HuH-7.5 (cell line): ENCODE measurements around the gene ANGPTL7.

Experiments used
- DNase-seq: peaks from one replicate; pipeline ENCODE4 v3.0.0; 2011; ENCODE audit warnings: low spot score

ANGPTL7 gene

DNA sequence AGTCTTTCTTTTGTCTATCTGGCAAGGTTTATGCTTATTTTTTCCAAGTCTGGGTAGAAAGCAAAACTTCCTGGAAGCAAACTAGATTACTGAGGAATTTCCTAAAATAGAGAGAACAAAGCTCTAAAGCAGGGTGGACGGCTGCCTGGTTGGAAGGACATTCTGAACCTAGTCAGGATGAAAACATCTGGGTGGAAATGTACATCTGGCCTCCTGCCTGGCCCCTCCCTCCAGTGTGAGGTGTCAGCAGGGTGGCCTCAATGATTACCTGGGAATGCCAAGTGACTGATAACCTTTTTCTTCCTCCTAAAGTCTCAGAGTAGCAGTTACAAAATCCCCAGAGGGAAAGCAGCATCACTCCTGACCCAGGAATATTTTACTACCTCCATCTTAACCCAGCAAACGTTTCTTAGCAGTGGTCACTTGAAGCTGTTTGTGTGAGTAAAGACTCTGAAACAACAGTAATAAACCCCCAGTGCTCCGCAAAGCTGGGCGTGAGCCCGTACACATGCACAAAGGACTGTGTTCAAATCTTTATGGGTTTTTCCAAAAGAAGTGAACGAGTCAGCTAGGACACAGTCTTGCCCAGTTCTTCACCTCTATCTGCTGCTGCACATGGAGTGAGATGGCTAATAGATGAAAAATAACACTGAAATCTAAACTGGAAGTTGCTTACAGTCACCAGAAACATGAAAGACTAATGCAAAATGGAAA is 18.9 kb downstream of the ANGPTL7 start:
- no peak for DNase-seq

DNA sequence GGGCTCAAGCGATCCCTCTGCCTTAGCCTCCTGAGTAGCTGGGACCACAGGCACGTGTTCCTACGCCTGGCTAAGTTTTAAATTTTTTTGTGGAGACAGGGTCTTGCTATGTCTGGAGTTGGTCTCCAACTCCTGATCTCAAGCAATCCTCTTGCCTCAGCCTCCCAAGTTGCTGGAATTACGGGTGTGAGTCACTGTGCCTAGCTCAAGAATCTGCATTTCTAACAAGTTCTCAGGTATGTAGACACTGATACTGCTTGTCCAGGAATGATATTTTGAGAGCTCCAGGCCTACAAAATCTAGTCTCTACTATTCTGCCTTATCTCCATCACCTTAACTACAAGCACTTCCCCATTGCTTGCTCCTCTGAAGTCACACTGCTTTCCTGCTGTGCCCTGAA is 22.3 kb downstream of the ANGPTL7 start:
- DNase-seq = no peak

DNA sequence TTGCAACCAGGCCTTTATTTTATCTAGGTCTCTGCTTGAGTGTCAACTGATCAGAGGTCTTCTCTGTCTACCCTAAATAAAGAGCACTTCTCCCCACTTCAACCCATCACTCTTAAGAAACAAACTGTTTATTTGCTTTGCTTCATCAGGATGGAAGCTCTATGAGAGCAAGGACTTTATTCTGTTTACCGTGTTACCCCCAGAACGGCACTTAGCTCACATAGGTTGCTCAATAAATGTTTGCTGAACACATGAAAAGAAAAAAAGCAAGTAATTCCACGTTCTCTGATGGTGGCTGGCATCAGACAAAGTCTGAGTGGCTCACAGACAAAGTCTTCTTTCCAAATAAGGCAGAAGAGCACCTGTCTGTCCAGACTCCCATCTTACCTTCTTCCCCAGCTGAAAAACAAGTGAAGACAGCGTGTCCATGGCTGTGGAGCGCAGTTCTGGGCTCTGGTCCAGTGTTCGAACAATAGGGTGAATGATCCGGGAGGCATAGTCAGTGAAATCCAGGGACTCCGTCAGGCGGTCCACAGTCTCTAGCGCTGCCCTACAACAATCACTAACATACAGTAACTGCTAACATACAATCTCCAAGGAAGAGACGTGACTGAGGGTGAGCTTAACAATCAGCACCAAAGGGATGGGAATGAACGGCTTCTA is 22.9 kb downstream of the ANGPTL7 start:
- DNase-seq = no peak

DNA sequence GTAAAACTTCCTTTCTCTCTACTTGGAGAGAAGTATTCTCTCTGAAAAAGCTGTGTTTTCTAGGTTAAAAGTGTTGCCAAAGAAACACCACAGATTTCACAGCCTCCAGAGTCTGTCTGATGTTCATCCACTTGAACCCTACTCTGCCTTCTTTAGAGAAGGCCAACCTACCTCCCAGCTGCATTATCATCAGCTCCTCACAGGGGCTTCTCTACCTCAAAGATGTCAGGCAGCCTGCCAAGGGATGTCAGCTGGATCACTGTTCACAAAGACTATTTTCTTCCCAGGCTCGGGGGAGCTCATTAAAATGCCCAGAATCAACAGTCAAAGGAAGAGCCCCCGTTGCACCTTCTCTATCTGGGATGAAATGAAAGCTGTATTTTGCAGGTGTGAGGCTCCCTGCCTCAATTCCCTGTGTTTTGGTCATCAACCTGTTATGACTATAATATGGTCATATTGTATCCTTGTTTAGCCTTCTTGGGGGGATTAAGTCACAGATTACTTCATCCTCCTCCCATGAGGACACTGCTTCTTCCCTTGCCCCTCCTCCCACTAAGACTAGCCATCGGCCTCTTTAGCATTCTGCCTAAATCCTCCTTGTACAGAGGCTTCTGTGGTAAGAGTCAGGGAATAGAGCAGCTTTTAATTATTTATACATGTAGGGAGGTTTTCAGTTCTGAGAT is 25.7 kb downstream of the ANGPTL7 start:
- no peak for DNase-seq

DNA sequence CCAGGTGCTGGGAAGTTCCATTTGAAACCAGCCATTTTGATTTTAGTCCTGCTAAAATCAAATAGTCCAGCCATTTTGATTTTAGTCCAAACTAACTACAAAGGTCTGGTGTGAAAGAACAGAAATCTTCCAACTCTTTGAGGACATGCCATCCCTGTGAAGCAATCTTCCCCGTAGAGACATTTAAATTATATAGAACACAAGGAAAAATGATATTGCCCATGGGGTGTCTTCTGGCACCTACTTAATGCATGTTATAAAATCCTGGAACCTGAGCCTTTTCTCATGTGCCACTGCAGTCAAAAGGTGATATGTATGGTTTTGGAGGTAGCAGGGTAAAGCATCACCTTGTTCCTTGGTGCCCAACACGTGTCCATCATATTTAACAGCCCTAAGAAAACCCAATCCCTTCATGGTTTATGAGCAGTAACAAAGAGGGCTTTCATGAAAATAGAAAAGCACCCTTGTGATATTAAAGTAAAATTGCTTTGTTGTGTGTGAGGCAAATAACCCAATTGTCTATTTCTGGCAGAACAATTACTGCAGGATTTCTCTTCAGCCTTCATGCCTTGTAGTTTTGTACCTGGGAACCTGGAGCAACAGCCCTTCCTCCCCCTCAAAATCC is 26.3 kb downstream of the ANGPTL7 start:
- no peak for DNase-seq

DNA sequence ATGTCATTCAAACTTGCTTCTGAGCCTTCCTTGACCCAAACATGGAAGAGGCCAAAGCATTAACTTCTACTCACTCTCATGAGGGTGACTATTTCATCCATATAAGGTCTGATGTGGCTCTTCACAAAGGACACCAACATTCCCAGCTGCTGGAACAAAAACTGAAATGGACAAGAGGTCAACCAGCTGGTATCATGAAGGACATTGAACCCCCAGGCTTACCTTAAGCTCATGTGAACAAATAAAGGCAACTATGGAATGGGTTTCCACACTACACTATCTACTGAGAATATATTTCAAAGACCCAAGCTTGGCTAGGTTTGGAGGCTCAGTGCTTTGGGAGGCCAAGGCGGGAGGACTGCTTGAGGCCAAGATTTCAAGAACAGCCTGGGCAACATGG is 26.9 kb downstream of the ANGPTL7 start:
- no peak for DNase-seq

DNA sequence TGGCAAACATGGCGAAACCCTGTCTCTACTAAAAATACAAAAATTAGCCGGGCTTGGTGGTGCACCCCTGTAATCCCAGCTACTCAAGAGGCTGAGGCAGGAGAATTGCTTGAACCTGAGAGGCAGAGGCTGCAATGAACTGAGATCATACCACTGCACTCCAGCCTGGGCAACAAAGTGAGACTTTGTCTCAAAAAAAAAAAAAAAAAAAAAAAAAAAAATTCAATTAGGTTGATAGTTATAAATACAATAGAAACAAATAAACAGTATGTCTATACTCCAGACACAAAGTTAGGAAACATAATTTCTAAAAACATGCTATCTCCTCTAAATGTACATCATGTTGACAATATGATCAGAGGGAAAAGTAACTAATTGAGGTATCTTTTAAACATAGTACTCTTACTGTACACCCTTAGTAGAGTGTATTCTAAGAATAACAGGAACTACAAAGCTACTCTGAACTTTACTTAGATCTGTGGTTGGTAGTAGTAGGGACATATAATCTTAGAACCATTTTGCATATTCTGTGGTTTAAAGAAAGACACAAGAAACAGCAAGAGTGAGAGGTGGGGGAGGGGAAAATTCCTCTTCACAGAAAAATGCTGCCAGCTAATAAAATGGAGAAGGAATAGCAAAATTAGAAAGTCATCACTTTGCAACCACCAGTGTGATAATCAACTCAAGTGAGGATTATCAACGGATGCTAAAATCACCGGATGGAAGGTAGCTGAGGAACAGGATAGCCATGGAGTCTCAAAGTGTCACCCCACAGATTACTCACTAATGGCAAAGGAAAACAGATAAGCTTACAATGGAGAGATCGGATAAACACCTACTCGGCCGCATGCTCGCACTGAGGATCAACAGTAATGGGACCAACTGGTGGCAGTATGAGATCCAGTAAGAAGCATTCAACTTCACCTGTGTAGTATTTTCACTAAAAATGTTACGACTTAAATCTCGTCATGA is 38.2 kb downstream of the ANGPTL7 start:
- no peak for DNase-seq

DNA sequence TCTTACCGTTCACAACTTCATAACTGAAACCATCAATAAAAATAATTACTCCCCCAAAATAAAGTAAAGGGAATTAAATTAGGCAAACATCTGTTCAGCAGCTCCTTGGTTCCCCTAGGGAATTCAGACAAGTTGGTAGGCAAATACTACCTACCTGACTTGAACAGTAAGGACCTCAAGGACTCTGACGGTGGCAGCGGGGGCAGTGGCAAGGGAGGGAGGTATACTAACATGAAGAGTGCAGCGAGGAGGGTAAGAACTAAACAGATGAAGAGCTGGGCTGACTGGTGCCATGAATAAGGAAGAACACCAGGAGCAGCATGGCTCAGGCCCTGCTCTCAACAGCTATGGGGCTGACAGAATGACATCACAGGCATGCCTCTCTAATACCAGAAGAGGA is 40.0 kb downstream of the ANGPTL7 start:
- DNase-seq = no peak

DNA sequence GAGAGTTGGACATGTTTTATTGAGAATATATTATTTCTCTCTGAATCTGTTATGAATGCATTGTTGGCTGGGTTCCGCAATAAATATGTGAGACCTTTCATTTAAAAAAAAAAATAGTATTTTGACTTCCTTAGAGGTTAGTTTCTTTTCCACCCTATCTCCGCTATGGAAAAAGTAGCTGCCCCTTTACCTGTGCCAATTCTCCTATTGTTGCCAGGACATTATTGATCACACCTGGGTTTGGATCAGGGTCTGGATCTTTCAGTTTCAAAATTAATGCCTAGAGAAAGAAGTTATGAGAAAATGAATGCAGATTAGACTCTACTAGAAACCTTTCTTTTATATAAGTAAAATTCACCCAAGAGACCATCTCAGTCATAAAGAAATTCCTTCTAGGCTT is 44.1 kb downstream of the ANGPTL7 start:
- no peak for DNase-seq

DNA sequence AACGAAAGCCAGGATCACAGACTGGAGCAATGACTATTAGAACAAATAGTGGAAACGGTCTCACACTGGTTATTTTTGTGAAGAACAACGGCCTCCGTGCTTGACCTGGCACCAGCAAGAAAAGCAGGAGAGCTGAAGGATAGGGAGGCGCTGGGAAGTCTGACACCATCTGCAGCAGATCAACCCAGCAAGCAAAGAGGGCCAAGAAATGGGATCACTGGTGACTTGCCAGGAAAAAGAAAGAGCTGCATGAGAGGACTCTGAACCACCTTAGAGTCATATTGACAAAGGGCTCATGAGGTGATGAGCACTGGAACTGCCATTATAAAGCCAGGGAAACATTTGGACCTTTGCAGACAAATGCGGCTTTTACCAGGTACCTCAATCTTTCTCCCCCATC is 48.2 kb downstream of the ANGPTL7 start:
- no peak for DNase-seq

DNA sequence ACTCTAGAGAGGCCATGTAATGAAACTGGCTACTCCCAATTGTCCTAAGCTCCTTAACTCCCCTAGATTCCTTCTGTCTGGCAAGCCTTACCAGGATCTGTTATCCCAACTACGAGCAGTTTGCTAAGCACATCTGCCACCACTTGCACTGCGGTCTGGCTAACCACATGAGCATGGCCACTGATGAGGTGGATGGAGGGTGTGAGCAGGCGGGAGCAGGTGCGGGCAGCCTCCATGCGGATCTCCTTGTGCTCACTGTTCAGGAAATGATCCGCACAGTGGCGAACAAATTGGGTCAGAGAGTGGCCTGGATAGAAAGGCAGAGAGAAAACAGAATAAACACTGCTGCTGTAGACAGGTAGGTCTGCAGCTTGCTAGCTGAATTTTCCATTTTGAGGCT is 49.2 kb downstream of the ANGPTL7 start:
- no peak for DNase-seq

DNA sequence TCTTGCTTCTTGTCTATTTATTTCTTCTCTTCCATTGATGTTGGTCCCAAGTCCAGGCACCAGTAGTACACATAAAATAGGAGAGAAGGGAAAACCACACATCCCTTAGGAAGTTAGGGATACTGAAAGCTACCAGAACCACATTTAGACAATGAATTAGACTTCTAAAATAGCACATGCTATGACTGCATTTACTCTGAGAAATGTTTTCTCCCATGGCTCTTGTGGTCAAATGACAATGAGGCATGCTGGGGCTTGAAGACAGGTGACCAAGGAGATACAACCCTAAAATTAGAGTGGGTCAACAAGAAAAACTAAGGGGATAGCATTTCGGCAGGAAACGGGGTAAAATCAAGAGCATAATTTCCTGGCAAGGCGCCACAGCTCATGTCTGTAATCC is 56.1 kb downstream of the ANGPTL7 start:
- DNase-seq = no peak
